ENCODE data around the gene MRE11. TPM values are rescaled to one million over a fixed set of nuclear protein-coding genes. Genes with fewer than 3 reads are reported as not detected.
A peak's percentile ranks its signal among the peaks of the same experiment; 100 is the strongest.

Gene MRE11
- 26.1 TPM for total RNA-seq

DNA sequence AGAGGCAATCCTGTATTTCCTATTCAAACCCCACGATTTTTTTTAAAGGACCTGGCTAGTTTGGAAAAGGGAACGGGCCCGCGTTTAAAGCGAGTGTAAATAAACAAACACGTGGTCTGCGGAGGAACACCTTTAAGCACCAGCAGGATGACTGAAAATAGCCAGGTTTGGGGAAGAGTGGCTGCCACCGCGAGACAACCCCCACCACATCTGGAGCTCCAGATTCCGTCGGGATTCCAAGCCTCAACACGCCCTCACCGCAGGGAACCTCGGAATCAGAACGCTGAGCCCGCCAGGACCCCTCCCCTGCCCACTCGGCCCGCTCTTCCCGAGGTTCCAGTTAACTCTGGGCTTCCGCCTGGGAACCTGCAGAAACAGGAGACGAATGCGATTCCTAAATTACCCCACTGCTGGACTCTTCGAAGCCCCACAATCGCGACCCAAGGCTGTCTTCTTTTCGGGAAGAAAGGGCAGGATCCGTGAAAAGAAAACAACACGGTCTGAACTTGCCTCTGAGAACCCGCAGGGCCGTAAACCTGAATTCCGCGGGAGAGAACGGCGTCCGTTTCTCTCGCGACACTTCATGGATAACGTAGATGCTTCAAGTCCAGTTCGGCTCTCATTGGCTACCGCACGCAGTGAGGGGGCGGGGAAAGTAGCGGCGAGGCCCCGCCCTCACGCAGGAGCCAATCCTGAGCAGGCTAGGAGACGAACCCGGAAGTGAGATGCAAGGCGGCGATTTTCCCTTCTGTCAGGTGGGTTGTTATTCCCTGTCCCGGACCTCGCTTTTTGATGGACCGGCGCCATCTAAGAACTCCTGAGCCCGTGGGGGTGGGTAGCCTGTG is at the start of gene MRE11, which contains the start of gene ANKRD49:
Gene MRE11 (minus strand): TSS at position 564 of the 845 bp plus-strand sequence. CDS start 1,043 bp downstream, outside the sequence.
Gene ANKRD49 (plus strand): TSS at position 704 of the 845 bp plus-strand sequence. CDS start 2,710 bp downstream, outside the sequence.
- peak; percentile 98 for DNase-seq (ENCODE audit: low spot score)

DNA sequence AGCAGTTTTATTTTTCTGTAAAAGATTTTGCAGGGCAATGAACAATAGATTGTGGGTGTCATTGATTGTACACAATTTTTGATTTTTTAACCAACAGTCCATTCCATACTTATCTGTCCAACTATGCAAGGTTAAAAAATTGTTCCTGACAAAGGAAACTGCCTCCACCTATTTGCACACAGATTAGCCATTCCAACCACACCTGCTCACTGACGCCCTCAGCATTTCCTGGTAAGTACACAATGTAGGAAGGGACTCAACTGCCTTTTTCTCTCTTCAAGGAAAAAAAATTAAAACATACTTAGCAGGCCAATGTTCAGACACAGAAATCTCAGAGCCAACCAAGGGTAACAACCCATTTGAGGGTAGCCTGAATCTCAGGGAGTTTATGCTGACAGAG is 45.8 kb upstream of the MRE11 start:
- no peak for DNase-seq (ENCODE audit: low spot score)

DNA sequence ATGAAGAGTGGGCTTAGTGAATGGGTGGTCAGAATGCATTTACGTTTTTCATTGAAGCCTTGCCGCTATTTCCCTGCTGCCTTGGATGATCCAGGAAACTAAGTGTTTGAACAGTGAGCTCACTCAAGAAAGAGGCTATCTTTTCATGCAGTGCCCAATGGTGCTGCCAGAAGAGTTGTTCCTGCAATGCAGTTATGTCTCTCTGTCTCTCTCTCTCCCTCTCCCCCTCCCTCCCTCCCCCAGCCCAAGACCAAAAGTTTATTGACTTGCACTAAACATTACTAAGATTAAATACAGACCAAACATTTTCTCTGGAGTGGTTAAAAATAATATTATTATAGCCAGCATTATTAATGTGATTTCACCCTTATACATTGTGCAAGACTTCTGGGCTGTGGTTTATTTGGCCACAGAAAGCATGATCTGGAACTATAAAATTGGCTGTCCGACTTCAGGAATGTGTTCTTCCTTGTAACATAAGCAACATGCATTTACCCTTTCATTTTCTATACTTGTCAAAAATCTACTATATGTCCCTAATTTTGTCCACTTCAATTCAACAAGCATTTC is 43.5 kb upstream of the MRE11 start:
- DNase-seq (ENCODE audit: low spot score) = no peak

DNA sequence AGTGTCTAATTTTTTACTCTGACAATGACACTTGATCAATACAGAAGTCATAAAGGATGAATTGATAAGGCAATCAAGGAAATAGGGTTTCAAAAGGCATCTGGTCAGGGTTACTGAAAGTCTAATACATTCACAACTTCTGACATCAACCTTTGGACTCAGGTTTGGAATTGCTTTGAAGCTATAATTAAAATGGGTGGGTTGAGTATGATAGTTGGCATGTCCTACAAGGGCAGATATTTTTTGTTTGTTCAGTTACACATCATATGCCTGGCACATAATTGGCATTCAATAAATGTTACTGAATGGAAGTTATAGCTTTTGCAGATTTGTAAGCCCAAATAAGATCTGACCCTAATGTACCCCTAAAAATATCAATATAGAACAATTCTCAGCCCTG is 42.7 kb upstream of the MRE11 start:
- DNase-seq (ENCODE audit: low spot score) = no peak

DNA sequence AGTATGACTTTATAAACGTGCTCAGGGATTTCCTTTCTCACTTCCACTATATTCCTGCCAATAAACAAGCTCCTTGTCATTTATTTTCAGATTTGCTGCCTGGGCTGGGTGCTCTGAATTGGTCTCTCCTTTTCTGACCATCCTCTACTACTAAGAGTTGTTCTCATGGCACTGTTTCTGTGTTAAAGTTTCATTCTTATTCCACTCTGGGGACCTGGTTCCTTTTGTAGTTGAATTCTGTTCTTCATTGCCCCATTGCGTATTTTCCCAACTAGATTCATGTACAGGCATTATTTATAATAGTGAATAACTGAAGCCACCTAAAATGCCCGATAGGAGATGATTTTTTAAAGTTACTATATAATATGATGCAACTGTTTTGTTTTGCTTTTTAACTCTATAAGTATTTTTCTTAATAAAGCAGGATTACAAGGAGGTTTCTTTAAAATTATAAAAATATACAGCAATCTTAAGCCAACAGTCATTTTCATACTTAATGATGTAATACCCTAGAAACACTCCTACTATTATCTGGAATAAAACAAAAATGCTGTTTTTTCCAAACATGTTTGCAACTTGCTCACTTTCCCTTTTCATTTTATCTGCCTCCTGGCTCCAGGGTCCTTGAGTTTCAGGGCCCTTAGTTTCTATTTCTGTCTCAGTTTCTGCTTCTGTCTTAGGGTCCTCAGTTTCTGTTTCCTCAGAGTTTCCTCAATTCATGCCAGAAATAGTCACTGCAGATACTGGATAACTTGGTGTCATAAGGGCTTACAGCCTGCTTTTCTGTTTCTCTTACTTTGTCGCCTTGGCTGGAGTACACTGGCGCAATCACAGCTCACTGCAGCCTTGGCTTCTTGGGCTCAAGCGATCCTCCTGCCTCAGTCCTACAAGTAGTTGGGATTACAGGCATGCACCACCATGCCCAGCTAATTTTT is 40.3 kb upstream of the MRE11 start:
- DNase-seq (ENCODE audit: low spot score) = no peak

DNA sequence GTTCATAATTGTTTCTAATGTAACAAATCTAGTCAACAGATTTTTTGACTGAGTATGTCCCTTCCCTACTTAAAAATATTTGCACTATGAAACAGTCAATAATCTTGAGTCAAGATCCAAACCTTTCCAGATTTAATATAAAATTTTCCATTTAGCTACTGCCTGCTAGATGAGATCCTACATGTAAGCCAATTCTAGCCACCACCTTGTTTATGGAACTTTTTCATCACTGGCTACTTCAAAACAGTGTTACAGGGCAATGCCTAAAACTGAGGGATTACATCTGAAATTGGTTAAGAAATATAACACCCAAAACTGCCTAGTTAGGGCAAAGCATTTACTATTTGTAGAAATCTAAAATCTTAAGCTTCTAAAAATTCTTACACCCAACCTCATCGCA is 39.6 kb upstream of the MRE11 start:
- no peak for DNase-seq (ENCODE audit: low spot score)

DNA sequence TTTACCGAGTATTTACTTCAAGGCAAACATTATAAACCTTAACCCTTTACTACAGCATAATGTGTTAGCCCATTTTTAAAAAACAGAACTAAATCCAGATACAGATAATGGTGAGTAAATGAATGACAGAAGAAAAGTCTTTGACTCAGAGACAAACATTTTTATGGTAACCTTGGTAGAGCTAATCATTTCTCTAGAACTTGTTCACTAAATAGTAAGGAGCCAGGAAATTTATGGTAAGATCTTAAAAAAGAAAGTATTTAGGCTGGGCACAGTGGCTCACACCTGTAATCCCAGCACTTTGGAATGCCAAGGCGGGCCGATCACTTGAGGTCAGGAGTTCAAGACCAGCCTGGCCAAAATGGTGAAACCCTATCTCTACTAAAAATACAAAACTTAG is 38.6 kb upstream of the MRE11 start:
- DNase-seq (ENCODE audit: low spot score) = no peak

DNA sequence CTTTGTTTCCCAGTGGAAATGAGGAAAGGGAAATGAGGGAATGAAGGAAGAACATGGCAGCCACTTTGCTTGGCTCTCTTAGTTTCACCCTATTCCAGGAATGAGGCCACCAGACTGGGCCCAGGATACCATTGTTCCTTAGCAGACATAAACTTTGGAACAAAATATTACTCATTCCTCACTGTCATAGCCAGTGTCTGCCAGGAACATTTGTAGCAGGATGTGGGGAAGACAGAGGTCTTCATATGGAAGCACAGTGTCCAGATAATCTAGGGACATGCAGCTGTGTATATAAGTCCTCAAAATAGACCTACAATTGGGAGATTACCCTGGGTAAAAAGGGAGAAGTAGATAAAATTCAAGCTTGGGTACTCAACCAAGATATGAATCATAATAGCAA is 34.9 kb upstream of the MRE11 start:
- no peak for DNase-seq (ENCODE audit: low spot score)

DNA sequence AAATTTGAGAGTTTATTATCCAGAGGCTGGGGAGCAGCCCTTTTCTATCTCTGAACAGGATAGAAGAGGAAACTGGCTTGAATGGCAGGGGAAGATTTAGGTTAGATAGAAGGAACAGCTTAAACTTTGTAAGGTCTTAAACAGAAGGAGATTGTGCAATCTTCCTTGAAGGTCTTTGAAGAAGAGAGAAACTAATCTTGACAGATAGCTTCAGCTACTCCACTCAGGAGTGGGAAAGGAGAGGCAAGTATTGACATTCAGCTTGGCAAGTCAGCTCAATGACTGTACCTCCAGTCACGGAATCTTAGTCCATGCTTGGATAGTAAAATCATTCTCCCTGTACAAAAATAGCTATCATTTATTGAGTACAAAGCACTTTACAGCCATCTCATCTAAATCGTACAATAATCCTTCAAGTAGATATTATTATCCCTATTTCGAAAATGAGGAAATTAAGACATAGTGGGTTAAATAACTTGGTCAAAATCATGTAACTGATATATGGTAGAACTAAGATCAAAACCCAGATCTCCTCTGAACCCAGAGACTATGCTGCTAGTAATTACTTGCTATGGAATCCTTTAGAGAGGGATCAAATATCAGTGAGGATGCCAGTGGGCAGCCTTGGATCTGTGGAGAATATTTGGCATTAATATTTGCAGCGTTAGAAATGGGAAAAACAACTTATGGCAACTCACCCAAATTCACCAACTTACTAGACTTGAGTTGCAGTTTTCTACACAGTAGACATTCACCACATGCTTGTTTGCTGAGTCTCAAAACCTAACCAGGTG is 33.2 kb upstream of the MRE11 start:
- no peak for DNase-seq (ENCODE audit: low spot score)

DNA sequence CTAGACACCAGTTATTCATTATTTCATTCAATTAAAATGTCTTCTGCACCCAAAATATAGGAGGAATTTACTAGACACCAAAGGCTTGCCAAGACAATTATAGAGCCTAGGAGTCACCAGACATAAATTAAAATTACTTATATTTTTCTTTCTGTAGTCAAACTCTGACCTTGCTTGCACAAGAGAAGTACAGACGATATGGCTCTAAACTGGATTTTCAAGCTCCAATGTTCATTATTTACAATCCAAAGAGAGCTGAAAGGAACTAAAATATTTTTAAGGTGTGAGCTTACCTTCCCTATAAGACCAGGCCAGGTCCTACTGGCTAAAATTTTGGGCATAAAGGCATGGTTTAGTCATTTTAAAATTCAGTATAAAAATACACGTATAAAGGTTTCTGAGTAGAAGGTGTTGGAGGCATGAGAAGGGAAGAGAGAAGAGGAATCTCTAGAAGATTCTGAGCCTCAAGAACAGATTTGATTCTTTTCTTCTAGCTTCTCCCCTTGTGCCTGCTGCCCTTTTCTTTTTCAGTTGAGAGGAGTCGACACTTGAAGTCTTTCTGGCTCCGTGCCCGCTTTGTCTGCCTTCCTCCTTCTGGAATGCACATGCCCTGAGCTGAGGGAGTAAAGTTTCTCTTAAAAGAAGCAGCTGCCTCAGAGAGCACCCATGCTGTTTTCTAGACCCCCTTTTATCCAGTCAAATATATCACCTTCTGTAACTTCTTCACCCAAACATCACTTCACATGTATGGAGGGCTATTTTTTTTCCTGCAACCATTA is 32.1 kb upstream of the MRE11 start:
- peak; percentile 66 for DNase-seq (ENCODE audit: low spot score)

DNA sequence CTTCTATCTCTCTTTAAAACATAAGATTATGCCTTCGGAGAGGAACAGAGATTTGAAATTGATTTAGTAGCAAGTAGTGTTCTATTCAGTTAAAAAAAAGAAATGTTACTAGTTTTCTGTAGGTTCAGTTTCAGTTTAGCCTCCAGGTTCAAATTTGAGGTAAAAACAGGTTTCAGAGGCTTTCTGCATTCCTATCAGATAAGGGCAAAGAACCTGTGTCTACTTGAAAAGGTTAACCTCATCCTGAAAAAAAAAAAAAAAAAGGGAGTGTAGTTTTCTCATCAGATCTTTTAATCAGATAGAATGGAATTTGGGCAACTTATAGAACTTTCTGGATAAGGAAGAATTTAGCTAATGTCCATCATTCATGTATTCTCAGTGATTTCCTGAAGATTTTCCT is 30.7 kb upstream of the MRE11 start:
- no peak for DNase-seq (ENCODE audit: low spot score)

DNA sequence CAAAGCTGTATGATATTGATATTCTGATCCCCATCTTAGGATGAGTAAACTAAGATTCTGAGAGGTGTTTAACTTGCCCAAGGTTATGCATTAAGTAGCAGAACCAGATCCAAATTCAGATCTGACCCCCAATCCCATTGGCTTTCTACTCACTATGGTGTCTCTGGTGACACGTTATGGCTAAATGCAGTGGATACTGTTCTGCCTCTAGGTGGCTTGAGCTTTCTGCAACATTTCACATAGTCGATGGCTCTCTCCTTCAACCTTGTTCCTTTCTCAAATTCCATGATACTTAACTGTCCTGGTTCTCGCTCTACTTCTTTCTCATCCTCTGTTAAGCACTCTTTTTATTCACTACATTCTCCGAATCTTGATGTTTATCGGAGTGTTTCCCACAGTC is 28.0 kb upstream of the MRE11 start:
- no peak for DNase-seq (ENCODE audit: low spot score)

DNA sequence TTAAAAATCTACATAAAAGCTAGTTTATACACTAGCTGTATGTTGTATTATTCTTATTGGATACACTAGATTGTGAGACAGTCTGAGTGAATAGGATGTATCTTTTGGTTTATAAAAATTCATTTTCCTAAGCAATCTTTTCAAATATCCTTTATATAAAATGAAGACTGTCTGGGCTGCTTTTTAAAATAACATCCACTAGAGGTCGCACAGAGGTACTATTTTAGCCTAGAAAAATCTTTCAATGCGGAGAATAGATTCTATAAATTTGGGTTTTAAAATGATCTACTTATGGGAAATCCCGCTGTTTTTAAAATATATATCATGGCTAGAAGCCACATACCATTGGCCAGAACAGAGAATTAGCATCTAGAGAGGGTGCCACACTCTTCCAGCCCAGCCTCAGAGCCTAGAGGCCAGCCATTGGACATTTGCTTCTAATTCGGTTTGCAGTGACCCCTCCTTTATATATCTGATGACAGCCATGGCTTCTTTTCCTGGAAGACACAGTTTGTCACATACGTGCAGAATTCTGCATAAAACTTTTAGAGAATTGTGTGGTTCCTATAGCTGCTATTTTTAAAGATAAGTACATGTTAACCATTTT is 25.9 kb upstream of the MRE11 start:
- DNase-seq (ENCODE audit: low spot score) = no peak

DNA sequence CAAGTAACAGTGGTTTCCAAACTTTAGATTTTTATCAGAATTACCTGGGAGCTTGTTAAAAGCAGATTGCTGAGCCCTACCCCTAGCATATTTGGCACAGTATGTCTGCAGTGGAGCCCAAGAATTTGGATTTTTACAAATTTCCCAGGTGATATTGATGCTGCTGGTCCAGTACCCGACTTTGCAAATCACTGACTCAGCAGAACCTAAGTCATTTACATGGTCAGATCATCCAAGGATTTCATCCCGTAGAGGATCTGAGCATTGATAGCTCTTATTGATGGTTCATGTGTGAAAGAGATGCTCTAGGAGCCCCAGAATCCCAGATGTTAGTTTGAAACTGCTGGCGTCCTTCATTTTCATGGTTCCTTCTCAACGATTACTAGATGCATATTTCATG is 24.7 kb upstream of the MRE11 start:
- no peak for DNase-seq (ENCODE audit: low spot score)

DNA sequence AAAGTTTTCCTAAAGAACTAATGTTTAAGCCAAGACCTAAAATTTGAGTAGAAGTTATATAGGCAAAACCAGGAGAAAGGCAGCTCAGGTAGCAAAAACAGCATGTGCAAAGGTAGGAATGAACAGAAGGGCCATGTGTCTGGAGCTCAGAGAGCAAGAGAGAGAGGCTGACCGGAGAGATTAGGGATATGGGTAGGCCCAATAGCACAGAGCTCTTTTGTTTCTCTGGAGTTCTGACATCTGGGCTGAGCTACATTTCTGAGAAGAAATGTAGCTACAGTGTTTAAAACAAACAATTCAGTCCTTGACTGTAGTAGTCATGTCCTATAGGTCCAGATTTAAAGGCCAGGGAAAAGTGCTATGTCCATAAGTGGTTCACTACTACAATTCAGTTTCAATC is 23.1 kb upstream of the MRE11 start:
- no peak for DNase-seq (ENCODE audit: low spot score)

DNA sequence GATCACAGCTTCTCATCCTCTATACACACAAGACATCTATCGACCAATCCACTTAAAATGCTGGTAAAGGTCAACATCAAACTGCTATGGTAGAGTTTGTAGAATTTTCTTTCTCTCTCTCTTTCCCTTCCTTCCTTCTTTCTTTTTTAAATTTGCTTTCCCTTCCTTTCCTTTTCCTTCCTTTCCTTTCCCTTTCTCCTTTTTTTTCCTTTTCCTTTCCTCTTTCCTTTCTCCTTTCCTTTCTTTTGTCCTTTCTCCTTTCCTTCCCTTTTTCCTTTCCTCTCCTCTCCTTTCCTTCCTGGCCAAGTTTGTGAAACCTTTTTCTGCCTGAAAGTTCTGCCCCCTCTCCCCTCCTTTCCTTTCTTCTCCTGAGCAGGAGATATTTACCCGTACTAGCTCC is 21.8 kb upstream of the MRE11 start:
- DNase-seq (ENCODE audit: low spot score) = no peak

DNA sequence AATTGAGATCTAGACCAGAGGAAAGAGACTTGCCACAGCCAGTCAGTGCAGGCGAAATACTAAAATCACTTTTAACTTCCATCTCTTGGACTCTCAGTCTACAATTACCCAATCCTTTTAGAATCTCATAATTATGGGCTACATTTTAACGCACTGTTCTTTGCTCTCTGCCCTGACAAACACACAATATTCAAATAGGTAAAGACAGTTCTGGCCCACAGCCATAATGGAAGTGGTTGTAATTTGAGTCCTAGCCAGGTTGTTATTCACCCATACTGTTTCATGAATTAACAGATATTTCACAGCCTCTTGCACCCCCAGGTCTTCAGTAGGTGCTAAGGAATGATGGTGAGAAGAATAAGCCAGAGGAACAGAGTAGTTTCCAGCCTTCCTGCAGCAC is 19.4 kb upstream of the MRE11 start:
- no peak for DNase-seq (ENCODE audit: low spot score)

DNA sequence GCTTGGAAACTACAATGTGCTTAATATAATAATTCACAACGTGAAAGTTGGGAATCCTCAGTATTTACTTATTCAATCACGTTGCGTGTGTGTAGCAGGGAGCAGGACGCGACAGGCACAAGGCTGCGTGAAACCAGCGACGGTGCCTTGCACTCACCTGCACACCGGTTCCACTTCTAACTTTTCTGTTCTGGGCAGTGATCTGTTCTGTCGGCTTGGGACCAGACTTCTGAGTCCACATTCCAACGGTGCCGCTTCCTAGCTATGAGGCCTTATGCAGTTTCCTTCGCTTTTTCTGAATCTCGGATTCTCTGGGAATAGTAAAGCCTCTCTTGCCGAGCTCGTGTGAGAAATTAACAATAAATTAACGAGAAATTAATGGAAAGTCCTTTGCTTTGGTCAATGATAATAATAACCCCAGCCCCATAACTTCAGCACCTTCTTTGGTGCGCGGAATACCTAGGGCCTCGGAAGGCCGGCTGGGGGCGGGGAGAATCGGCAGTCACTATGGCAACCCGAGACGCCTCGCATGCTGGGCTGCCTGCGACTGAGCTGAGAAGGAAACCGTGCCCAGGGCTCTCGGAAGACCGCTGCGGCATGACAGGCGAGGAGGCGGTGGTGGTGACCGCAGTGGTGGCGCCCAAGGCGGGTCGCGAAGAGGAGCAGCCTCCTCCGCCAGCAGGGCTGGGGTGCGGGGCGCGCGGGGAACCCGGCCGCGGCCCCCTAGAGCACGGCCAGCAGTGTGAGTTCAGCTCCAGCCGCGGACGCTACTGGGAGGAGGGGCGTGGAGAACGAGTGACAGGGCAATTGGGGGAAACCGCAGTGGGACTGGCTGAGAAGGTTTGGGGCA is 18.5 kb upstream of the MRE11 start, which contains the start of gene C11orf97:
Gene C11orf97 (plus strand): TSS at position 530 of the 850 bp plus-strand sequence. CDS start 68 bp downstream, at position 598.
- peak; percentile 60 for DNase-seq (ENCODE audit: low spot score)

DNA sequence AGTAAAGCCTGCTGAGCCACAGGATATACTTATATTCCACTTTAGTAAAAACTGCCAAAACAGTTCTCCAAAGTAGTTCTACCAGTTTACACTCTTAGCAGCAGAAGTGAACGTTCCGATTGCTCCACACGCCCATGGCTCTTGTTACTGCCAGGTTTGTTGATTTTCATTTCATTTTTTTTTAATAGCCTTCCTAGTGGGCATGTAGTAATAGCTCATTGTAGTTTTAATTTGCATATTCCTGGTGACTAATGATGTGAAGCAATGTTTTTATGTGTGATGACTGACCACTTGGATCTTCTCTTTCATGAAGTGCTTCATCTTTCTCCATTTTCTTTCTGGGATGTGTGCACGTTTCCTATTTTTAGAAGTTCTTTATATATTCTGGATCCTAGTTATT is 13.8 kb upstream of the MRE11 start:
- no peak for DNase-seq (ENCODE audit: low spot score)
